Measurements from ENCODE around the gene HEATR9.

DNA sequence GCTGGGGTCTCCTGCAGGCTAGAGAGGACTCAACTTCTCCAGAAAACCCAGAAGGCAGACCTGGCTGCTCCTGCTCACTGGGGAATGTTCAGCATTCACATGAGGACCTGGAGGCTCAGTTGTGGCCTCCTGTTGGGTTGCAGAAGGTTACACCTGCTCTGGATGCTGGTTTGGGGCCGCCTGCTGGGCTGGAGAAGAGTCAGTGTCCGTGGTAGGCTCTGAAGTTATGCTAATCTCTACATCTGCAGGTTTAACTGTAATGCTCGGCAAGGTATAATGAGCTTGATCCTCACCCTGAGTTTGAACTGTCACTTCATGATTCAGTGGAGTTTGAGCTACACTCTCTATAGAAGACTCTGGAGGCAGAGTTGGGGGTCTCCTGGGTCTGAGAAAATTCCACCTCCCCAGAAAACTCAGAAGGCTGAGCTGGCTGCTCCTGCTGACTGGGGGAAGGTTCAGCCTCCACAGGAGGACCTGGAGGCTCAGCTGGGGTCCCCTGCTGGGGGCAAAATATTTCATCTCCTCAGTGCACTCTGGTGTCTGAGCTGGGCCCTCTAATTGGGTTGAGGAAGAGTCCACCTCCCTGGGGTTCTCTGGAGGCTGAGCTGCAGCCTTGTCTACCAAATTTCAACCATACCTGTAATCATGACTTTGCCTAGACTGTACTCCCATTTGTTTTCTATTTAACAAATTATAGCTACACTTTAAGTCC is 38.4 kb upstream of the HEATR9 start:
- TF ChIP-seq EZH2 (IDR thresholded peaks at IDR 0.05) (no peak), POLR2A (IDR thresholded peaks at IDR 0.05; ENCODE audit: borderline replicate concordance, extremely low read depth, insufficient read depth, insufficient read length) (no peak), EGR1 (IDR thresholded peaks at IDR 0.05; ENCODE audit: low read depth) (no peak), ZNF274 (IDR thresholded peaks at IDR 0.05; ENCODE audit: low read depth, low read length) (no peak), YY1 (IDR thresholded peaks at IDR 0.05; ENCODE audit: extremely low read depth, insufficient replicate concordance, low read depth, low read length) (no peak), SP1 (IDR thresholded peaks at IDR 0.05; ENCODE audit: low read depth) (no peak)
- TF ChIP-seq, protein P1, sequence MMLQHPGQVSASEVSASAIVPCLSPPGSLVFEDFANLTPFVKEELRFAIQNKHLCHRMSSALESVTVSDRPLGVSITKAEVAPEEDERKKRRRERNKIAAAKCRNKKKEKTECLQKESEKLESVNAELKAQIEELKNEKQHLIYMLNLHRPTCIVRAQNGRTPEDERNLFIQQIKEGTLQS (IDR thresholded peaks at IDR 0.05), result no peak
- TF ChIP-seq, protein P2, sequence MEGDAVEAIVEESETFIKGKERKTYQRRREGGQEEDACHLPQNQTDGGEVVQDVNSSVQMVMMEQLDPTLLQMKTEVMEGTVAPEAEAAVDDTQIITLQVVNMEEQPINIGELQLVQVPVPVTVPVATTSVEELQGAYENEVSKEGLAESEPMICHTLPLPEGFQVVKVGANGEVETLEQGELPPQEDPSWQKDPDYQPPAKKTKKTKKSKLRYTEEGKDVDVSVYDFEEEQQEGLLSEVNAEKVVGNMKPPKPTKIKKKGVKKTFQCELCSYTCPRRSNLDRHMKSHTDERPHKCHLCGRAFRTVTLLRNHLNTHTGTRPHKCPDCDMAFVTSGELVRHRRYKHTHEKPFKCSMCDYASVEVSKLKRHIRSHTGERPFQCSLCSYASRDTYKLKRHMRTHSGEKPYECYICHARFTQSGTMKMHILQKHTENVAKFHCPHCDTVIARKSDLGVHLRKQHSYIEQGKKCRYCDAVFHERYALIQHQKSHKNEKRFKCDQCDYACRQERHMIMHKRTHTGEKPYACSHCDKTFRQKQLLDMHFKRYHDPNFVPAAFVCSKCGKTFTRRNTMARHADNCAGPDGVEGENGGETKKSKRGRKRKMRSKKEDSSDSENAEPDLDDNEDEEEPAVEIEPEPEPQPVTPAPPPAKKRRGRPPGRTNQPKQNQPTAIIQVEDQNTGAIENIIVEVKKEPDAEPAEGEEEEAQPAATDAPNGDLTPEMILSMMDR (IDR thresholded peaks at IDR 0.05 in 2 of 3, conservative IDR thresholded peaks at IDR 0.05 in 1 of 3; ENCODE audit: borderline replicate concordance in 1 of 3, insufficient read depth in 1 of 3, low read depth in 2 of 3, low read length in 2 of 3), result no peak
- TF ChIP-seq, protein P3, sequence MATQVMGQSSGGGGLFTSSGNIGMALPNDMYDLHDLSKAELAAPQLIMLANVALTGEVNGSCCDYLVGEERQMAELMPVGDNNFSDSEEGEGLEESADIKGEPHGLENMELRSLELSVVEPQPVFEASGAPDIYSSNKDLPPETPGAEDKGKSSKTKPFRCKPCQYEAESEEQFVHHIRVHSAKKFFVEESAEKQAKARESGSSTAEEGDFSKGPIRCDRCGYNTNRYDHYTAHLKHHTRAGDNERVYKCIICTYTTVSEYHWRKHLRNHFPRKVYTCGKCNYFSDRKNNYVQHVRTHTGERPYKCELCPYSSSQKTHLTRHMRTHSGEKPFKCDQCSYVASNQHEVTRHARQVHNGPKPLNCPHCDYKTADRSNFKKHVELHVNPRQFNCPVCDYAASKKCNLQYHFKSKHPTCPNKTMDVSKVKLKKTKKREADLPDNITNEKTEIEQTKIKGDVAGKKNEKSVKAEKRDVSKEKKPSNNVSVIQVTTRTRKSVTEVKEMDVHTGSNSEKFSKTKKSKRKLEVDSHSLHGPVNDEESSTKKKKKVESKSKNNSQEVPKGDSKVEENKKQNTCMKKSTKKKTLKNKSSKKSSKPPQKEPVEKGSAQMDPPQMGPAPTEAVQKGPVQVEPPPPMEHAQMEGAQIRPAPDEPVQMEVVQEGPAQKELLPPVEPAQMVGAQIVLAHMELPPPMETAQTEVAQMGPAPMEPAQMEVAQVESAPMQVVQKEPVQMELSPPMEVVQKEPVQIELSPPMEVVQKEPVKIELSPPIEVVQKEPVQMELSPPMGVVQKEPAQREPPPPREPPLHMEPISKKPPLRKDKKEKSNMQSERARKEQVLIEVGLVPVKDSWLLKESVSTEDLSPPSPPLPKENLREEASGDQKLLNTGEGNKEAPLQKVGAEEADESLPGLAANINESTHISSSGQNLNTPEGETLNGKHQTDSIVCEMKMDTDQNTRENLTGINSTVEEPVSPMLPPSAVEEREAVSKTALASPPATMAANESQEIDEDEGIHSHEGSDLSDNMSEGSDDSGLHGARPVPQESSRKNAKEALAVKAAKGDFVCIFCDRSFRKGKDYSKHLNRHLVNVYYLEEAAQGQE (IDR thresholded peaks at IDR 0.05; ENCODE audit: low read depth), result no peak
- TF ChIP-seq, protein P4, sequence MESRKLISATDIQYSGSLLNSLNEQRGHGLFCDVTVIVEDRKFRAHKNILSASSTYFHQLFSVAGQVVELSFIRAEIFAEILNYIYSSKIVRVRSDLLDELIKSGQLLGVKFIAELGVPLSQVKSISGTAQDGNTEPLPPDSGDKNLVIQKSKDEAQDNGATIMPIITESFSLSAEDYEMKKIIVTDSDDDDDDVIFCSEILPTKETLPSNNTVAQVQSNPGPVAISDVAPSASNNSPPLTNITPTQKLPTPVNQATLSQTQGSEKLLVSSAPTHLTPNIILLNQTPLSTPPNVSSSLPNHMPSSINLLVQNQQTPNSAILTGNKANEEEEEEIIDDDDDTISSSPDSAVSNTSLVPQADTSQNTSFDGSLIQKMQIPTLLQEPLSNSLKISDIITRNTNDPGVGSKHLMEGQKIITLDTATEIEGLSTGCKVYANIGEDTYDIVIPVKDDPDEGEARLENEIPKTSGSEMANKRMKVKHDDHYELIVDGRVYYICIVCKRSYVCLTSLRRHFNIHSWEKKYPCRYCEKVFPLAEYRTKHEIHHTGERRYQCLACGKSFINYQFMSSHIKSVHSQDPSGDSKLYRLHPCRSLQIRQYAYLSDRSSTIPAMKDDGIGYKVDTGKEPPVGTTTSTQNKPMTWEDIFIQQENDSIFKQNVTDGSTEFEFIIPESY (IDR thresholded peaks at IDR 0.05; ENCODE audit: extremely low read depth, insufficient replicate concordance, low read length), result no peak
